GM06990 (cell line): ENCODE data around the gene LYZL6.

ENCODE experiments used
- DNase-seq: peaks from one replicate; pipeline ENCODE4 v3.0.0-alpha.2; 2011; ENCODE audit not compliant: insufficient read length; ENCODE audit errors: extremely low read depth
- H3K27me3 ChIP-seq: replicated peaks from 2 replicates; pipeline ENCODE4 v1.6.0; 2011; ENCODE audit warnings: low read length; ENCODE audit not compliant: control insufficient read depth, insufficient read depth
- H3K36me3 ChIP-seq: 2 replicates; pipeline ENCODE4 v1.5.1; 2011; ENCODE audit warnings: low read length; ENCODE audit not compliant: control insufficient read depth, insufficient read depth
- H3K4me3 ChIP-seq: replicated peaks from 2 replicates; pipeline ENCODE4 v1.5.1; 2011; ENCODE audit warnings: low read depth, mild to moderate bottlenecking, control low read depth, low read length
- CTCF ChIP-seq: IDR thresholded peaks from 2 replicates; pipeline ENCODE4 v1.5.1; 2011; ENCODE audit warnings: low read length, control low read depth, mild to moderate bottlenecking, inconsistent platforms; ENCODE audit not compliant: insufficient read depth, poor library complexity, severe bottlenecking

The LYZL6 gene

GRCh38 chr17:35943537-35943936 is at the start of gene LYZL6:
LYZL6 (minus strand) TSS chr17:35943713; CDS start chr17:35939356, 4,357 bp downstream.
- DNase-seq = no peak
- H3K4me3 ChIP-seq = no peak within 1 kb of the TSS
- no peaks in the 10 kb centered on the region for H3K27me3 ChIP-seq
- no peak for TF ChIP-seq CTCF
- H3K36me3 ChIP-seq = no peaks in the 10 kb centered on the region

- no peaks in the 10 kb centered on the region for H3K36me3 ChIP-seq
- H3K27me3 ChIP-seq = no peaks in the 10 kb centered on the region
- H3K4me3 ChIP-seq = no peak overlapping the region
- DNase-seq = no peak
- no peak for TF ChIP-seq CTCF
Observed at GRCh38 chr17:35991075-35991474, 47.6 kb upstream of the LYZL6 start.

GRCh38 chr17:35988164-35988563 is 44.7 kb upstream of the LYZL6 start:
- TF ChIP-seq CTCF = no peak
- no peak overlapping the region for H3K4me3 ChIP-seq
- no peak for DNase-seq

GRCh38 chr17:35986643-35987042 is 43.1 kb upstream of the LYZL6 start, which contains the start of gene CCL14:
CCL14 (minus strand) TSS chr17:35986729; CDS start chr17:35986649, 80 bp downstream.
- H3K27me3 ChIP-seq = no peaks in the 10 kb centered on the region
- H3K36me3 ChIP-seq = no peaks in the 10 kb centered on the region
- no peak within 1 kb of the TSS for H3K4me3 ChIP-seq
- no peak for DNase-seq
- TF ChIP-seq CTCF = no peak

More at GRCh38 chr17:35988164-35988563, 44.7 kb upstream of the LYZL6 start:
- Histone ChIP-seq H3K36me3 (no peaks in the 10 kb centered on the region), H3K27me3 (no peaks in the 10 kb centered on the region)

GRCh38 chr17:35984140-35984539 is 40.6 kb upstream of the LYZL6 start:
- H3K36me3 ChIP-seq = no peaks in the 10 kb centered on the region
- H3K4me3 ChIP-seq = no peak overlapping the region
- H3K27me3 ChIP-seq = no peaks in the 10 kb centered on the region
- no peak for DNase-seq
- no peak for TF ChIP-seq CTCF

- TF ChIP-seq CTCF = no peak
- Histone ChIP-seq H3K4me3 (no peak overlapping the region), H3K27me3 (no peaks in the 10 kb centered on the region), H3K36me3 (no peaks in the 10 kb centered on the region)
- no peak for DNase-seq
Observed at GRCh38 chr17:35982409-35983191, 39.1 kb upstream of the LYZL6 start.
